Breast epithelium (tissue), 4 donors: ENCODE results near the gene CEP55. TPM values are rescaled to one million over a fixed set of nuclear protein-coding genes. Genes with fewer than 3 reads are reported as not detected.
A peak's percentile ranks its signal among the peaks of the same experiment; 100 is the strongest.

Experiments used
- DNase-seq, 2 donors: peaks; one replicate each; pipeline ENCODE4 v3.0.0-alpha.2; 2019; ENCODE audit warnings: low spot score in 2 of 2
- H3K27ac ChIP-seq, 2 donors: fragments of 200-600 bp; sonication (generic) in 1 of 2; one replicate each; pipeline ENCODE4 v1.5.1; 2016 to 2019; ENCODE audit warnings: mild to moderate bottlenecking in 1 of 2
- H3K27me3 ChIP-seq, 2 donors: fragments of 200-600 bp; sonication (generic) in 1 of 2; one replicate each; pipeline versions ENCODE4 v1.5.1 to v1.6.0; 2017 to 2019; ENCODE audit warnings: control low read depth in 1 of 2, mild to moderate bottlenecking in 1 of 2
- H3K36me3 ChIP-seq: fragments of 200-600 bp; one replicate; pipeline ENCODE4 v1.5.1; 2019
- H3K4me1 ChIP-seq, 2 donors: fragments of 200-600 bp; sonication (generic); one replicate each; pipeline ENCODE4 v1.5.1; 2016 to 2019; ENCODE audit warnings: control low read depth in 1 of 2
- H3K4me3 ChIP-seq, 3 donors: fragments of 200-600 bp; sonication (generic); 1 replicate in 2 of 3; 2 replicates in 1 of 3; pipeline ENCODE4 v1.5.1; 2016 to 2019; ENCODE audit warnings: mild to moderate bottlenecking in 3 of 3, moderate library complexity in 2 of 3
- H3K9me3 ChIP-seq, 2 donors: fragments of 200-600 bp; sonication (generic) in 1 of 2; one replicate each; pipeline ENCODE4 v1.5.1; 2016 to 2019; ENCODE audit warnings: control low read depth in 1 of 2
- CTCF ChIP-seq, 3 donors: fragments of 450-650 bp; IDR thresholded peaks; one replicate each; pipeline ENCODE4 v1.5.1; 2016 to 2017; ENCODE audit warnings: antibody characterized with exemption in 3 of 3, mild to moderate bottlenecking in 3 of 3, moderate library complexity in 3 of 3
- POLR2A ChIP-seq: fragments of 450-650 bp; IDR thresholded peaks from one replicate; pipeline ENCODE4 v1.6.1; 2016; ENCODE audit warnings: antibody characterized with exemption, mild to moderate bottlenecking, moderate library complexity
- POLR2AphosphoS5 ChIP-seq, 3 donors: sonication (generic); formaldehyde crosslinking; IDR thresholded peaks; one replicate each; pipeline ENCODE4 v1.6.1; 2017; ENCODE audit warnings: antibody characterized with exemption in 3 of 3
- intact Hi-C: fragments of 100-400 bp; cut with DNase I; formaldehyde crosslinking; loops from one replicate; pipeline ENCODE4 v1.15.1; 2023; ENCODE audit warnings: low total_unique reads
- total RNA-seq, 3 donors: library from RNA; depleted of rRNA; stranded (reverse); fragments of >200 nt; gene quantifications; one replicate each; pipeline ENCODE4 v1.1.0, GENCODE V29; 2016

Gene CEP55
- total RNA-seq, 3 donors from 2014 or later = 0.33 to 2.1 (median 0.73) TPM

DNA sequence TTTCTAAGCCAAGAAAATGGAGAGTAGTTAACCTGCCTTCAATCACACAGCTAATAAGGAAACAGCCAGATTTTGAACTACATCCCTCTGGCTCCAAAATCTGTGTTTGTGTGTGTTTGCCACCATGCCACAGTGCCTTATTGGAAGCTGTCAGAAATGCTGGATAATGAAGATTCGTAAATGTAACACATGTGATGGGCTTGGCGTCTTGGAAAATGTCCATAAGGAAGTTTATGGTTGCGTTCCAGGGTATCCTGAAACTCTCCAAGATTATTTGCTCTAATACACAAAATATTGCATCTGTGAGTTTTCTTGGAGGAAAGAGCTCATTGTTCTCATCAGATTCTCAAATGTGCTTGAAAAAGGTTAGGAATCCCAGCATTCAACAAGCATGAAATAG lies 36.9 kb upstream of the CEP55 start:
- DNase-seq = no peak
- Histone ChIP-seq H3K4me1 (peaks cover 39 to 48% of the 10 kb centered on the region in 2 donors), H3K36me3 (no peaks in the 10 kb centered on the region)

DNA sequence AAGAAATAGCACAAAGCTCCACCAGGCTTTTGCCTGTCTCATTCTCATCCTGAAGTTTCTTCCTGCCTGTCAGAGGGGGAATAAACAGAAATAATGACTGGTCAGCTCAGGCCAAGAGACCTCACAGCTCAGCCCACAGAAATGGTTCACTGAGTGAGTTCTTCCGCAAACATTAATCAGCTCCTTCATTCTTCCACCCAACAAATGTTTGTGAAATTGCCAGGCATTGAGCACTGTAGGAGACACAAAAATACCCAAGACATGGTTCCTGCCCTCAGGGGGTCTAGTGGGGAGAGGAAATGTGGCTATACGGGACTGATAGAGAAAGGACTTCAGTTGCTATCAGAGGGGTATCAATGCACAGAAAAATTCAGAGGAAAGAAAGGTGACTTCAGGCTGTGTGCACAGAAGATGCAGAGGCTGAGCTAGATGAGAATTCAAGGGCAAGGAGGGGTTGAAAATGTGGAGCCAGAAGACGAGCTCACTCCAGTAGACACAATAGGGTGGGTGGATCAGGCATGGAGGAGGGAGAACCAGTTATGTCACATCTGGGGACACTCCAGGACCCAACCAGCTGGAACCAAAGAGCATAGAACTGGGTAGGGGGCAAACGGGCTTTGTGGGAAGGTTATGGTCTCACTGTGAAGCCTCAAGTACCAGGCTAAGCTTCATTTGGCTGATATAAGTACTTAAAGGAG lies 35.2 kb upstream of the CEP55 start:
- Histone ChIP-seq H3K27ac (peak overlapping the region; percentile 93 to 94), H3K4me1 (peaks cover 39 to 63% of the 10 kb centered on the region in 2 donors), H3K27me3 (no peaks in the 10 kb centered on the region), H3K4me3 (no peak overlapping the region), H3K9me3 (no peaks in the 10 kb centered on the region), H3K36me3 (no peaks in the 10 kb centered on the region)
- no peak for DNase-seq
- TF ChIP-seq CTCF (IDR thresholded peaks at IDR 0.05) (no peak), POLR2A (no peak)
- intact Hi-C loops = no loop called here

More for the DNA sequence above, 36.9 kb upstream of the CEP55 start:
- Histone ChIP-seq H3K27ac (peak overlapping the region; percentile 94 to 99), H3K27me3 (no peaks in the 10 kb centered on the region), H3K9me3 (no peaks in the 10 kb centered on the region), H3K4me3 (peak overlapping the region in 1 of 3 donors; percentile 57)
- no peak for TF ChIP-seq POLR2A
- intact Hi-C loops = no loop called here

GRCh38 chr10:93461807-93462178 lies 34.6 kb upstream of the CEP55 start:
- H3K27me3 ChIP-seq = no peaks in the 10 kb centered on the region
- no peaks in the 10 kb centered on the region for H3K9me3 ChIP-seq
- H3K4me1 ChIP-seq = peaks cover 39 to 68% of the 10 kb centered on the region in 2 donors
- no peak overlapping the region for H3K4me3 ChIP-seq
- intact Hi-C loops = no loop called here
- no peaks in the 10 kb centered on the region for H3K36me3 ChIP-seq
- peak in 1 of 2 donors; percentile 79 for DNase-seq
- TF ChIP-seq POLR2A = no peak
- no peak for TF ChIP-seq CTCF (IDR thresholded peaks at IDR 0.05)
- peak in 1 of 3 donors; percentile 51 for TF ChIP-seq POLR2AphosphoS5 (IDR thresholded peaks at IDR 0.05)
- peak overlapping the region; percentile 93 to 94 for H3K27ac ChIP-seq

DNA sequence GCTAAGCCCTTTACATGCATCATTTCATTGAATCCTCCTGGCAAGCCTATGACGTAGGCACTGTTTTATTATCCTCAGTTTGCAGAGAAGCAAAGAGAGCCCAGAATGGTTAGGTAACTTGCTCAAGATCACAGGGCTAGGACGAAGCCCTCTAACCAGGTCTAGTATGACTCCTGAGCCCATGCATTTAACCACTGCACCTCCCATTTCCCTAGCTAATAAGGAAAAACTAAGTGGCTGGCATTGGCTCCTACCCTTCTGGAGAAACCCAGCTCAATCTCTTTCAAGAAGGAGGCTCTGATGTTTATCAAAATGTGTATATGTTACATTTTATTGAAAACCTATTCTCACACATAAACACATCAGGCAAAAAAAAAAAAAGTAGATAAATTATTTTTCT lies 34.0 kb upstream of the CEP55 start:
- intact Hi-C loops = no loop called here
- Histone ChIP-seq H3K4me3 (no peak overlapping the region), H3K9me3 (no peaks in the 10 kb centered on the region), H3K4me1 (peaks cover 39 to 65% of the 10 kb centered on the region in 2 donors), H3K27me3 (no peaks in the 10 kb centered on the region), H3K27ac (peak overlapping the region; percentile 93 to 94), H3K36me3 (no peaks in the 10 kb centered on the region)
- no peak for DNase-seq
- TF ChIP-seq POLR2A = no peak
- TF ChIP-seq POLR2AphosphoS5 (IDR thresholded peaks at IDR 0.05) = no peak
- no peak for TF ChIP-seq CTCF (IDR thresholded peaks at IDR 0.05)

DNA sequence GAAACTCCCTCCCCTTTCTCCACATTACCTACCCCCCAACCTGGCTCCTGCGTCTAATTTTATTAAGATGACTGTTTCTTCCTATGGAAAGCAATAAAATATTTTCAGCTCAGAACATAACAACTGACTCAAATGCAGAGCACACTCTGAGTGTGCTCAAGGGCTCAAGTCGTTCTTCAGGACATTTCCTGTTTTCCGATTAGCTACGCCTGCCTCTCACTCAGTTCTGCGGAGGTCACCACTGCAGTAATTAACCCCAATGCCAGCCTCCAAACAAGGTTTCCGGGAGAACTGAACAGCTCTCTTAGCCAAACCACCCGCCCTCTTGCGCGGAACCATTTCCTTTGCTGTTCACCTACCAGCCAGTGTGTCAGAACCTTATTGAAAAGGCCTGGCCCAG lies 33.5 kb upstream of the CEP55 start:
- H3K36me3 ChIP-seq = no peaks in the 10 kb centered on the region
- no peak overlapping the region for H3K4me3 ChIP-seq
- H3K27ac ChIP-seq = peak overlapping the region; percentile 94 to 98
- DNase-seq = no peak
- TF ChIP-seq CTCF (IDR thresholded peaks at IDR 0.05) (no peak), POLR2AphosphoS5 (IDR thresholded peaks at IDR 0.05) (peak in 2 of 3 donors; percentile 49), POLR2A (no peak)
- H3K27me3 ChIP-seq = no peaks in the 10 kb centered on the region
- peaks cover 39 to 63% of the 10 kb centered on the region in 2 donors for H3K4me1 ChIP-seq
- no peaks in the 10 kb centered on the region for H3K9me3 ChIP-seq
- intact Hi-C loops = no loop called here
